H9 (cell line): ENCODE measurements around the gene SLC9A5. TPM values are rescaled to one million over a fixed set of nuclear protein-coding genes. Genes with fewer than 3 reads are reported as not detected.

Experiments
- DNase-seq: peaks from one replicate; pipeline ENCODE4 v3.0.0-alpha.2; 2017
- H2AFZ ChIP-seq: one replicate; pipeline ENCODE4 v1.6.1; 2013; ENCODE audit warnings: mild to moderate bottlenecking, low read length, control low read depth, moderate library complexity
- H2AK5ac ChIP-seq: 2 replicates; pipeline ENCODE4 v1.6.1; 2013; ENCODE audit warnings: low read length, control low read depth, mixed read lengths; ENCODE audit not compliant: insufficient read length
- H2BK120ac ChIP-seq: one replicate; pipeline ENCODE4 v1.6.1; 2013; ENCODE audit warnings: low read depth, mild to moderate bottlenecking, low read length, control low read depth, inconsistent platforms; ENCODE audit not compliant: poor library complexity, severe bottlenecking
- H2BK12ac ChIP-seq: 2 replicates; pipeline ENCODE4 v1.6.1; 2013; ENCODE audit warnings: low read length, control low read depth, mixed read lengths, low read depth; ENCODE audit not compliant: insufficient read length
- H2BK15ac ChIP-seq: 2 replicates; pipeline ENCODE4 v1.6.1; 2013; ENCODE audit warnings: low read depth, low read length, control low read depth
- H2BK20ac ChIP-seq: one replicate; pipeline ENCODE4 v1.6.1; 2013; ENCODE audit warnings: low read depth, mild to moderate bottlenecking, low read length, control low read depth, inconsistent platforms; ENCODE audit not compliant: poor library complexity, severe bottlenecking
- H2BK5ac ChIP-seq: 2 replicates; pipeline ENCODE4 v1.6.1; 2013; ENCODE audit warnings: low read length, control low read depth, mixed read lengths; ENCODE audit not compliant: insufficient read length
- H3K14ac ChIP-seq: 2 replicates; pipeline ENCODE4 v1.6.1; 2013; ENCODE audit warnings: low read length, control low read depth; ENCODE audit not compliant: insufficient read depth
- H3K18ac ChIP-seq: 2 replicates; pipeline ENCODE4 v1.6.1; 2013; ENCODE audit warnings: low read depth, mild to moderate bottlenecking, mixed read lengths, low read length, control low read depth; ENCODE audit not compliant: insufficient read length
- H3K23ac ChIP-seq: 2 replicates; pipeline ENCODE4 v1.6.1; 2013; ENCODE audit warnings: low read length, control low read depth, mixed read lengths, low read depth; ENCODE audit not compliant: insufficient read length
- H3K23me2 ChIP-seq: 2 replicates; pipeline ENCODE4 v1.6.1; 2013; ENCODE audit warnings: low read depth, mild to moderate bottlenecking, mixed read lengths, low read length, control low read depth; ENCODE audit not compliant: insufficient read length, poor library complexity, severe bottlenecking
- H3K27ac ChIP-seq: 2 replicates; pipeline ENCODE4 v1.5.1; 2013; ENCODE audit warnings: low read length, control low read depth, mixed read lengths, low read depth; ENCODE audit not compliant: insufficient read length
- H3K27me3 ChIP-seq: 2 replicates; pipeline ENCODE4 v1.6.1; 2013; ENCODE audit warnings: low read length, control low read depth, inconsistent platforms; ENCODE audit not compliant: insufficient read depth
- H3K4ac ChIP-seq: 2 replicates; pipeline ENCODE4 v1.6.1; 2013; ENCODE audit warnings: low read depth, mild to moderate bottlenecking, control low read depth, inconsistent platforms, low read length, moderate library complexity
- H3K4me1 ChIP-seq: 2 replicates; pipeline ENCODE4 v1.6.1; 2013; ENCODE audit warnings: low read length, control low read depth, inconsistent platforms; ENCODE audit not compliant: insufficient read depth
- H3K4me2 ChIP-seq: 2 replicates; pipeline ENCODE4 v1.6.1; 2013; ENCODE audit warnings: low read length, control low read depth, mixed read lengths; ENCODE audit not compliant: insufficient read length, insufficient read depth
- H3K56ac ChIP-seq: 2 replicates; pipeline ENCODE4 v1.6.1; 2013; ENCODE audit warnings: low read depth, mild to moderate bottlenecking, mixed read lengths, low read length, control low read depth; ENCODE audit not compliant: insufficient read length
- H3K79me1 ChIP-seq: 2 replicates; pipeline ENCODE4 v1.6.1; 2013; ENCODE audit warnings: low read depth, mild to moderate bottlenecking, moderate library complexity, low read length, control low read depth, inconsistent platforms; ENCODE audit not compliant: insufficient read depth, poor library complexity, severe bottlenecking
- H3K79me2 ChIP-seq: 2 replicates; pipeline ENCODE4 v1.6.1; 2013; ENCODE audit warnings: low read length, control low read depth, inconsistent platforms; ENCODE audit not compliant: insufficient read depth
- H3K9ac ChIP-seq: 2 replicates; pipeline ENCODE4 v1.6.1; 2013; ENCODE audit warnings: low read length, control low read depth, mixed read lengths; ENCODE audit not compliant: insufficient read length; ENCODE audit errors: extremely low read depth
- H3K9me3 ChIP-seq: one replicate; pipeline ENCODE4 v1.6.1; 2013; ENCODE audit warnings: low read depth, low read length, inconsistent platforms; ENCODE audit not compliant: control insufficient read depth
- H3T11ph ChIP-seq: one replicate; pipeline ENCODE4 v1.6.1; 2013; ENCODE audit warnings: mild to moderate bottlenecking, low read length, control low read depth, inconsistent platforms
- H4K20me1 ChIP-seq: one replicate; pipeline ENCODE4 v1.6.1; 2013; ENCODE audit not compliant: control insufficient read depth, insufficient read length, insufficient read depth
- H4K5ac ChIP-seq: 2 replicates; pipeline ENCODE4 v1.6.1; 2013; ENCODE audit warnings: low read depth, mild to moderate bottlenecking, mixed read lengths, low read length, control low read depth; ENCODE audit not compliant: insufficient read length
- H4K8ac ChIP-seq: replicated peaks from 2 replicates; pipeline ENCODE4 v1.6.1; 2013; ENCODE audit warnings: low read length, control low read depth, mixed read lengths, low read depth; ENCODE audit not compliant: insufficient read length
- H4K91ac ChIP-seq: 2 replicates; pipeline ENCODE4 v1.6.1; 2013; ENCODE audit warnings: low read depth, mild to moderate bottlenecking, moderate library complexity, mixed read lengths, low read length, control low read depth; ENCODE audit not compliant: insufficient read length
- H3K27ac Mint-ChIP-seq, 3 experiments: 2 replicates in 2 of 3; 3 replicates in 1 of 3; pipeline ENCODE4 v1.8.0; 2020 to 2021; ENCODE audit warnings: mixed read lengths in 3 of 3, mild to moderate bottlenecking in 1 of 3, moderate library complexity in 1 of 3
- H3K27me3 Mint-ChIP-seq: 2 replicates; pipeline ENCODE4 v1.8.0; 2021; ENCODE audit warnings: low read depth, mild to moderate bottlenecking, moderate library complexity, mixed read lengths
- H3K36me3 Mint-ChIP-seq, 3 experiments: 2 replicates in 2 of 3; 3 replicates in 1 of 3; pipeline ENCODE4 v1.8.0; 2020 to 2021; ENCODE audit warnings: low read depth in 3 of 3, mixed read lengths in 3 of 3; ENCODE audit not compliant: insufficient read depth in 1 of 3
- H3K4me1 Mint-ChIP-seq, 2 experiments: 2 replicates each; pipeline ENCODE4 v1.8.0; 2020; ENCODE audit warnings: mixed read lengths in 2 of 2
- H3K4me3 Mint-ChIP-seq, 2 experiments: 2 replicates in 1 of 2; 3 replicates in 1 of 2; pipeline ENCODE4 v1.8.0; 2020 to 2021; ENCODE audit warnings: mild to moderate bottlenecking in 2 of 2, mixed read lengths in 2 of 2, moderate library complexity in 1 of 2
- H3K9me3 Mint-ChIP-seq, 2 experiments: 2 replicates in 1 of 2; 3 replicates in 1 of 2; pipeline ENCODE4 v1.8.0; 2020; ENCODE audit warnings: mild to moderate bottlenecking in 2 of 2, mixed read lengths in 2 of 2, moderate library complexity in 1 of 2
- CTCF ChIP-seq: fragments of 200-600 bp; sonication (generic); conservative IDR thresholded peaks from 3 replicates; pipeline ENCODE4 v1.8.0; 2021; ENCODE audit warnings: antibody characterized with exemption, mild to moderate bottlenecking
- WGBS: extraction: QIAGEN DNeasy Blood & Tissue Kit; methylation state at CpG from one replicate; pipeline ENCODE4 v1.1.7; 2013; ENCODE audit warnings: missing lambda C conversion rate, low lambda C conversion rate, mixed read lengths; ENCODE audit not compliant: insufficient read length; ENCODE audit errors: extremely low coverage; 5-methylcytosine and 5-hydroxymethylcytosine counted together
- total RNA-seq: library from RNA; stranded (reverse); gene quantifications from 2 replicates; pipeline ENCODE4 v1.2.1, GENCODE V29; 2021

The SLC9A5 gene
- total RNA-seq, 1 experiment from 2014 or later: 9.1 TPM

- no peaks in the 10 kb centered on the region for H4K20me1 ChIP-seq
- no peak within 1 kb of the TSS for H3K27ac ChIP-seq
- no peaks in the 10 kb centered on the region for H3K4me1 ChIP-seq
- no peak within 1 kb of the TSS; the same call in 1 of the 2 replicates for H3K14ac ChIP-seq
- no peaks in the 10 kb centered on the region for H3K79me1 ChIP-seq
- H3K27me3 ChIP-seq: no peaks in the 10 kb centered on the region
- no peak within 1 kb of the TSS for H4K5ac ChIP-seq
- no peak within 1 kb of the TSS for H2BK20ac ChIP-seq
- H3K56ac ChIP-seq: no peak within 1 kb of the TSS
- H4K8ac ChIP-seq: no peak within 1 kb of the TSS
- H3K23ac ChIP-seq: no peak within 1 kb of the TSS
- no peak within 1 kb of the TSS for H3K27ac Mint-ChIP-seq
- no peaks in the 10 kb centered on the region for H3K9me3 ChIP-seq
- H2AFZ ChIP-seq: no peak within 1 kb of the TSS
- H3K9ac ChIP-seq: no peak within 1 kb of the TSS
- H3K79me2 ChIP-seq: no peaks in the 10 kb centered on the region
- peak within 1 kb of the TSS; percentile 41 for H3K4me2 ChIP-seq
- H3K27me3 Mint-ChIP-seq: peaks cover 16% of the 10 kb centered on the region
- H3K36me3 Mint-ChIP-seq: peaks cover 0 to 14% (median 4%) of the 10 kb centered on the region in 3 experiments; a peak in 3 of 7 replicates
- peak within 1 kb of the TSS; percentile 70 to 81 for H3K4me3 Mint-ChIP-seq
- no peak within 1 kb of the TSS for H2AK5ac ChIP-seq
- no peaks in the 10 kb centered on the region for H3K9me3 Mint-ChIP-seq
- H2BK120ac ChIP-seq: no peak within 1 kb of the TSS
- no CpG with 5 or more reads among the region's 83 CpGs for WGBS
- no peak within 1 kb of the TSS for H3K4ac ChIP-seq
- H2BK15ac ChIP-seq: no peak within 1 kb of the TSS
- peak; percentile 71 for TF ChIP-seq CTCF
- H3K23me2 ChIP-seq: peaks cover 6% of the 10 kb centered on the region
- H2BK12ac ChIP-seq: no peak within 1 kb of the TSS
- peak; percentile 83 for DNase-seq
- no peak within 1 kb of the TSS for H3K18ac ChIP-seq
- no peak within 1 kb of the TSS for H3T11ph ChIP-seq
- no peak within 1 kb of the TSS for H4K91ac ChIP-seq
- peaks cover 3% of the 10 kb centered on the region in 2 experiments; a peak in 3 of 4 replicates for H3K4me1 Mint-ChIP-seq
- no peak within 1 kb of the TSS for H2BK5ac ChIP-seq
Observed at GRCh38 chr16:67279296-67280089, 30.7 kb downstream of the SLC9A5 start, which contains the start of gene PLEKHG4. PLEKHG4 (plus strand) TSS chr16:67279532; CDS start chr16:67280045, 513 bp downstream.
